Omental fat pad (tissue), 4 donors: ENCODE results near the gene CMIP. TPM values are rescaled to one million over a fixed set of nuclear protein-coding genes. Genes with fewer than 3 reads are reported as not detected.

Experiments used
- ATAC-seq: fragments of 150-250 bp; one replicate; pipeline ENCODE4 v1.9.1; 2016; ENCODE audit warnings: mild to moderate bottlenecking, moderate library complexity; ENCODE audit not compliant: low FRiP score
- DNase-seq: peaks from one replicate; pipeline ENCODE4 v3.0.0-alpha.2; 2019; ENCODE audit warnings: low spot score
- CTCF ChIP-seq, 3 donors: fragments of 450-650 bp; IDR thresholded peaks; one replicate each; pipeline ENCODE4 v1.5.1; 2016 to 2017; ENCODE audit warnings: antibody characterized with exemption in 3 of 3, mild to moderate bottlenecking in 3 of 3, moderate library complexity in 2 of 3
- total RNA-seq, 4 donors: library from RNA; depleted of rRNA; stranded (reverse); fragments of >200 nt; gene quantifications; one replicate each; pipeline ENCODE4 v1.1.0, GENCODE V29; 2016

Gene CMIP
- total RNA-seq, 4 donors from 2014 or later = 15.8 to 52.8 (median 32.0) TPM

- ATAC-seq = no peak
- TF ChIP-seq CTCF (IDR thresholded peaks at IDR 0.05) = no peak
- DNase-seq = no peak
These were observed 138.2 kb downstream of the CMIP start for GRCh38 chr16:81582655-81583441.

DNA sequence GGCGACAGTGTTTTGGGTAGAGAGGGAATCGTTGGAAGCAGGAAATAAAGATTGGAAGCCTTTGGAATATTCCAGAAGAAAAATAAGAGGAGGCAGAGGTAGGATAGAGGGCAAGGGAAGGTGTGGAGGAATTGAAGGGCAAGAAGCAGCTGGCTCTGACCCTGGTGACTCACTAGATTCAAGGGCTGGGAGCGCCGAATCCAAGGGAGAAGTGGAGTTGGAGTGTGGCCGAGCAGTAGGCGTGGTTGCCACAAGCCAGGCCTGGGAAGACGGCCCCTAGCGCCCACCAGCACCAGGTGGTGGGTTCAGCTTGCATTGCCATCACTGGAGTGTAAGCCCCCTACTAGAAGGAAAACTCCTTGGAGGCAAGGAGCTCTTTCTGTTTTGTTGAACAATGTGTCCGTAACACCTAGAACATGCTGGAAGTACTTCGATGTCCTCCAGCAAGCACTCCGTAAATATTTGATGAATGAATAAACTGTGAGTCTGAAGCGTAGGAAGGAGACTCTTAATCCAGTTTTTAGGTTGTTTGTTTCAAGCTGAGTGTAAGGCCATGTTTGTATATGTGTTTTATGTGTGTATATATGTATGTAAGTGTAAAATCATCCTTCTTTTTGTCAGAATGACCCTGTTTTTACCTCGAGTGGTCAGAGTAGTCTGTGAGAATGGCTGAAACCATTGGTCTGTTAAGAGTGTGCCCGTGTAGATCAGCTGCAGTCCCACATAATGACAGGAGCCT, 139.5 kb downstream of the CMIP start:
- no peak for ATAC-seq
- no peak for TF ChIP-seq CTCF (IDR thresholded peaks at IDR 0.05)
- no peak for DNase-seq

DNA sequence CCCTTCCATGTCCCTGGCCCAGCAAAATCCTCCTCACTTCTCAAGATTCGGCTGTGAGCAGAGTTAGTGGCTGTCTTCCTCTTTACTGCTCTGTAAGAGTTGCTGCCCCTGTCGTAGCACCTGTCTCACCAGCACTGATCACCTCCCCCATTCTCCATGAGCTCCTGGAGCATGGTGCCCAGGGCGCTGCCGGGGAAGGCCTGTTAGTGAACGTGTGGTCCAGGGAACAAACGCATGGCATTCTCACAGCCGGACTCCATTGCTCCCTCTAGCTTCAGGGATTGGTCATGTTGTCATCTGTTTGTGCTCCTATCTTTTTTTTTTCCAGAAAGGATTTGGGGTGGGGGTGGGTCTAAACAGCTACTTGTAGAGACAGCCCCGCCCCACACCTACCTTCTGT, 141.2 kb downstream of the CMIP start:
- no peak for DNase-seq
- ATAC-seq = no peak
- TF ChIP-seq CTCF (IDR thresholded peaks at IDR 0.05) = no peak

DNA sequence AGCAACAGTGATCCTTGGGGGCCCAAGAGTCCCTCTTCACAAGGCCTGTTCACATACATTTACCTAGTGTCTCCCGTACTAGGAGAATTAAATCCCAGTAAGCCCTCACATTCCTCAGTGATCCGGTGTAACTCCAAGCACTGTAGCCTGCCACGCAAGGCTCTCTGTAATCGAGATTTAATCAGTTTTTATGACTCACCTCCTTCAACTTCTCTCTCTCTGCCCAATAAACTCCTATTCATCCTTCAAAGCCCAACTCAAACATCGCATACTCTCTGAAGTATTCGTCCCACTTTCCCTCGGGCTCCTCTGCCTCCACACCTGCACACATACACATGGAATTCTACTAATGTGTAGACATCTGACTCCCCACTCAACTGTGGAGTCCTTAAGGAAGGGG, 141.8 kb downstream of the CMIP start:
- TF ChIP-seq CTCF (IDR thresholded peaks at IDR 0.05) = no peak
- ATAC-seq (no peak), DNase-seq (no peak)

GRCh38 chr16:81586977-81587625, 142.5 kb downstream of the CMIP start:
- DNase-seq = no peak
- ATAC-seq = no peak
- TF ChIP-seq CTCF (IDR thresholded peaks at IDR 0.05) = no peak

DNA sequence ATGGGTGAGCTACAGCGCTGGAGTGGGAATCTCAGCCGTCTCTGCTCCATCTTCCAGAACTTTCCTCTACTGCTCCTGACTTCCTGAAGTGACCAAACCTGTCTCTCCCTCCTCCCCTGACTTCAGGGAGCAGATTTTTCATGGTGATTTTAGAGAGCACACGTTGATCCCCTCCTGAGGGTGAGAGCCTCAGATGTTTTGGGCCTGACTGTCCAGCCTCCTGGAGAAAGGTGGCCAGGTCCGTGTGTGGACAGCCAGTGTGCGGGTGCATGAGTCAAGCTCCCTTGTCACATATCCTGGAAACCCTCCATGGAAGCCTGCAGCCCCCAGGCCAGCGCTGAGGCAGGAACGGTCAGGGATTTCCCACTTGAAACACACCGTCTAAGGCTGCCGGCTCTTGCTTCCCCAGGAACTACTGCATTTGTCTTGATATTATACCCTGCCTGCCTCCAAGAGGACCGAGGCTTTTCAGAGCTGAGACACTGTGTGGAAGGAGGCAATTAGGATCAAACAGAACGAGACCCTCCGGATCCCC, 143.1 kb downstream of the CMIP start:
- no peak for TF ChIP-seq CTCF (IDR thresholded peaks at IDR 0.05)
- ATAC-seq = no peak

More for the DNA sequence above, 143.1 kb downstream of the CMIP start:
- no peak for DNase-seq
